GM23248 (cell line): ENCODE results near the gene TMEM255B.

Experiments used
- EZH2 ChIP-seq: fragments of 200-600 bp; sonication (generic); IDR thresholded peaks from 2 replicates; pipeline ENCODE4 v1.6.1; 2018; ENCODE audit warnings: antibody characterized with exemption, mild to moderate bottlenecking; ENCODE audit not compliant: insufficient read depth, poor library complexity, severe bottlenecking
- EZH2phosphoT487 ChIP-seq: fragments of 200-600 bp; sonication (generic); IDR thresholded peaks from 2 replicates; pipeline ENCODE4 v1.6.1; 2018; ENCODE audit warnings: antibody characterized with exemption, moderate library complexity, mild to moderate bottlenecking, low read depth; ENCODE audit not compliant: insufficient read depth

DNA sequence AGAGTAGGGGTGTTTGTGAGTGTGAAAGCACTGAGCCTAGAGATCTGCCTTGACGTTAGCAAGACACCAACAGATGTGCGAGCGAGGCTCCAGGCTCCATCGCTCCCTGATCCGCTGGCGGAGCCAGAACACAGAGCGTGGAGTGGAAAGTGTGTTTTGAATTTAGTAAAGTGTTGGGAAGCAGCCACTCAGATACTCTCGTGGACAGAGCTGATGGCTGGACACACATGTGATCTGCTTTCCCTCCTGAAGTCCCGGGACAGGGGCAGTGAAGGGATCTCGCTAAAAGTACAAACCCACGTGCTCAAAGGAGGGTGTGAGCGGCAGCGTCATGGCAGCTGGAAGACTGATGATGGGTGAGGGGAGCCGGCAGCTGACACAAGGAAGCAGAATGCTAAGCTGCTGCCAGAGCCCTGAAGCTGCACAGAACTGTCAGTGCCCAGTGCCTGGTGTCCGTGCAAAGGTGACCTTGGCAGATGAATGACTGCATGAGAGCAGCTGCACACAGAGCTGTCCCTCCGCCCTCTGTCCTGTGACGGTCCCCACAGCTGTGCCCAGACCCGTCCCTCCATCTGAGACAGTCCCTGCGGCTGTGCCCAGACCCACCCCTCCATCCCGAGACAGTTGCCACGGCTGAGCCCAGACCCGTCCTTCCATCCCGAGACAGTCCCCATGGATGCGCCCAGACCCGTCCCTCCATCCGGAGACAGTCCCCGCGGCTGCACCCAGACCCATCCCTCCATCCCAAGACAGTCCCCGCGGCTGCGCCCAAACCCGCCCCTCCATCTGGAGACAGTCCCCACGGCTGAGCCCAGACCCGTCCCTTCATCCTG, 29.6 kb upstream of the TMEM255B start:
- TF ChIP-seq EZH2phosphoT487 (no peak), EZH2 (peak; percentile 38)
